HL-60 (cell line): ENCODE measurements around the gene ITPKC.

ENCODE experiments used
- DNase-seq, 2 experiments: peaks; one replicate each; pipeline ENCODE4 v3.0.0-alpha.2; 2010 to 2020; ENCODE audit warnings: low read depth in 1 of 2, low spot score in 1 of 2
- H3K27ac ChIP-seq: fragments of 250-450 bp; sonication (Bioruptor Pico); replicated peaks from 2 replicates; pipeline ENCODE4 v1.5.1; 2020; ENCODE audit warnings: mild to moderate bottlenecking, moderate library complexity
- H3K27me3 ChIP-seq: fragments of 250-450 bp; sonication (Bioruptor Pico); 2 replicates; pipeline ENCODE4 v1.5.1; 2021; ENCODE audit warnings: mild to moderate bottlenecking, moderate library complexity; ENCODE audit not compliant: insufficient read depth, poor library complexity, severe bottlenecking
- H3K4me3 ChIP-seq: replicated peaks from 2 replicates; pipeline ENCODE4 v1.5.1; 2011; ENCODE audit warnings: mild to moderate bottlenecking, control low read depth, low read length; ENCODE audit not compliant: insufficient read depth
- GABPA ChIP-seq: IDR thresholded peaks from 2 replicates; pipeline ENCODE4 v1.6.1; 2012; ENCODE audit warnings: low read depth
- POLR2AphosphoS5 ChIP-seq: IDR thresholded peaks from 2 replicates; pipeline ENCODE4 v1.6.1; 2012; ENCODE audit warnings: low read depth
- SPI1 ChIP-seq: IDR thresholded peaks from 2 replicates; pipeline ENCODE4 v1.6.1; 2012; ENCODE audit warnings: low read depth, mild to moderate bottlenecking, borderline replicate concordance
- TF ChIP-seq, protein P1 (sequence below): IDR thresholded peaks from 2 replicates; pipeline ENCODE4 v1.6.1; 2012; ENCODE audit warnings: low read depth; ENCODE audit not compliant: insufficient replicate concordance
- TF ChIP-seq, protein P2 (sequence below): IDR thresholded peaks from one replicate; pipeline ENCODE4 v1.5.1; 2011; ENCODE audit warnings: low read length, control low read depth, inconsistent platforms; ENCODE audit not compliant: insufficient read depth

Gene ITPKC

DNA sequence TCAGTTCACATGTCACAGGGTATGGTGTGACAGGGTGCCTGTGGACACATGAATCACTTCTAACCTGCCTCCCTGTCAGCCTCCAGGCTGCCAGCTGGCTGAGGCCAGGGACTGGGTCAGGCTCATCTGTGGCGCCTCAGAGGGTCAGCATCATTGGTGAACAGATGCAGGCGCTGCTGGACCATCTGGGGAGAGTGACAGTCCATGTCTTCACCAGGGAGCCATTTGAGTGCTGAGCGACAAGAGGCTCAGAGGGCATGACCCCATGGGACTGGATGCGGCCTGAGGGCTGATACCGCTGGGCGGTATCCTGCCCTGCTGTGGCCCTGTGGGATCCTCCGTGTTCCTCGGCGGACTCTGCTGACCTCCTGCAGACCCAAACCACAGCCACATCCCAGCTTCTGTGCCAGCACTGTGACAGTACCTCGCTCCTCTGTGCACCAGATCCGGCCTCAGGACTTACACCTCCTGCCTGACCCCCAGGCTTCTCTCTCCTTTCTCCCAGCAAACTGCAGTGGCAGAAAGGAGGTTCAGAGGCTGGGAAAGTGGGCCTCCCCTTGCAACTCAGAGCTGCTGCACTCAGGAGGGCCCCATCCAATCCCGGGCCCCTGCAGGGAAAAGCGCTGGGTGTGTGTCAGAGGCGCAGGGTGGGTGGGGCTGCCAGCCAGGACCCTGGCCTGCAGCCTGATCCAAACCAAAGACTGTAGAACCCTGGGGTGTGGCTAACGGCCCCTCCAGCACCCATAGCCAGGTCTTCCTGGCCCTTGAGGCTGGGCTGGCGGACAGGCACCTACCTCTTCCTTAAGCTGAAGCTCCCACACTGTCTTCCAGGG is 23.2 kb downstream of the ITPKC start:
- H3K27me3 ChIP-seq = no peaks in the 10 kb centered on the region
- TF ChIP-seq SPI1 (no peak), POLR2AphosphoS5 (no peak), GABPA (no peak)
- TF ChIP-seq, protein P1, sequence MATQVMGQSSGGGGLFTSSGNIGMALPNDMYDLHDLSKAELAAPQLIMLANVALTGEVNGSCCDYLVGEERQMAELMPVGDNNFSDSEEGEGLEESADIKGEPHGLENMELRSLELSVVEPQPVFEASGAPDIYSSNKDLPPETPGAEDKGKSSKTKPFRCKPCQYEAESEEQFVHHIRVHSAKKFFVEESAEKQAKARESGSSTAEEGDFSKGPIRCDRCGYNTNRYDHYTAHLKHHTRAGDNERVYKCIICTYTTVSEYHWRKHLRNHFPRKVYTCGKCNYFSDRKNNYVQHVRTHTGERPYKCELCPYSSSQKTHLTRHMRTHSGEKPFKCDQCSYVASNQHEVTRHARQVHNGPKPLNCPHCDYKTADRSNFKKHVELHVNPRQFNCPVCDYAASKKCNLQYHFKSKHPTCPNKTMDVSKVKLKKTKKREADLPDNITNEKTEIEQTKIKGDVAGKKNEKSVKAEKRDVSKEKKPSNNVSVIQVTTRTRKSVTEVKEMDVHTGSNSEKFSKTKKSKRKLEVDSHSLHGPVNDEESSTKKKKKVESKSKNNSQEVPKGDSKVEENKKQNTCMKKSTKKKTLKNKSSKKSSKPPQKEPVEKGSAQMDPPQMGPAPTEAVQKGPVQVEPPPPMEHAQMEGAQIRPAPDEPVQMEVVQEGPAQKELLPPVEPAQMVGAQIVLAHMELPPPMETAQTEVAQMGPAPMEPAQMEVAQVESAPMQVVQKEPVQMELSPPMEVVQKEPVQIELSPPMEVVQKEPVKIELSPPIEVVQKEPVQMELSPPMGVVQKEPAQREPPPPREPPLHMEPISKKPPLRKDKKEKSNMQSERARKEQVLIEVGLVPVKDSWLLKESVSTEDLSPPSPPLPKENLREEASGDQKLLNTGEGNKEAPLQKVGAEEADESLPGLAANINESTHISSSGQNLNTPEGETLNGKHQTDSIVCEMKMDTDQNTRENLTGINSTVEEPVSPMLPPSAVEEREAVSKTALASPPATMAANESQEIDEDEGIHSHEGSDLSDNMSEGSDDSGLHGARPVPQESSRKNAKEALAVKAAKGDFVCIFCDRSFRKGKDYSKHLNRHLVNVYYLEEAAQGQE = no peak
- TF ChIP-seq, protein P2, sequence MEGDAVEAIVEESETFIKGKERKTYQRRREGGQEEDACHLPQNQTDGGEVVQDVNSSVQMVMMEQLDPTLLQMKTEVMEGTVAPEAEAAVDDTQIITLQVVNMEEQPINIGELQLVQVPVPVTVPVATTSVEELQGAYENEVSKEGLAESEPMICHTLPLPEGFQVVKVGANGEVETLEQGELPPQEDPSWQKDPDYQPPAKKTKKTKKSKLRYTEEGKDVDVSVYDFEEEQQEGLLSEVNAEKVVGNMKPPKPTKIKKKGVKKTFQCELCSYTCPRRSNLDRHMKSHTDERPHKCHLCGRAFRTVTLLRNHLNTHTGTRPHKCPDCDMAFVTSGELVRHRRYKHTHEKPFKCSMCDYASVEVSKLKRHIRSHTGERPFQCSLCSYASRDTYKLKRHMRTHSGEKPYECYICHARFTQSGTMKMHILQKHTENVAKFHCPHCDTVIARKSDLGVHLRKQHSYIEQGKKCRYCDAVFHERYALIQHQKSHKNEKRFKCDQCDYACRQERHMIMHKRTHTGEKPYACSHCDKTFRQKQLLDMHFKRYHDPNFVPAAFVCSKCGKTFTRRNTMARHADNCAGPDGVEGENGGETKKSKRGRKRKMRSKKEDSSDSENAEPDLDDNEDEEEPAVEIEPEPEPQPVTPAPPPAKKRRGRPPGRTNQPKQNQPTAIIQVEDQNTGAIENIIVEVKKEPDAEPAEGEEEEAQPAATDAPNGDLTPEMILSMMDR = no peak

DNA sequence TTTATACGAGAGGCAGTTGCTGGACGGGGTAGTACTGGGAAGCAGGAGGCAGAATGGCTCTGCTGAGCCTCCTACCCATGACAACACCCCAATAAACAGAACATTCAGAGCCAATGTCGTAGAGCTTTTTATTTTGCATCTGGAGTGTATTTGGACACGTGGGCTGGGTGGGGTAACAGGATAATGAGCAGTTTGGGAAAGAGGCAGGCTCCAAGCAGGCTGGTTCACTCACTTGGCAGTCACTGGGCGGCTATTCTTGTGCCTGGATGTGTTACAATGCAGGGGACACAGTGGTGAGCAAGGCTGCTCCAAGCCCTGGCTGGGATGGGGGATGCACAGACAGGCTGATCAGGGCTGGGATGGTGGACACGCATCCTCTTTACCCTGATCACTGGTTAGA is 23.8 kb downstream of the ITPKC start:
- no peak for DNase-seq
- H3K27ac ChIP-seq = no peak overlapping the region

More for the DNA sequence above, 23.2 kb downstream of the ITPKC start:
- Histone ChIP-seq H3K4me3 (no peak overlapping the region), H3K27ac (no peak overlapping the region)
- no peak for DNase-seq

DNA sequence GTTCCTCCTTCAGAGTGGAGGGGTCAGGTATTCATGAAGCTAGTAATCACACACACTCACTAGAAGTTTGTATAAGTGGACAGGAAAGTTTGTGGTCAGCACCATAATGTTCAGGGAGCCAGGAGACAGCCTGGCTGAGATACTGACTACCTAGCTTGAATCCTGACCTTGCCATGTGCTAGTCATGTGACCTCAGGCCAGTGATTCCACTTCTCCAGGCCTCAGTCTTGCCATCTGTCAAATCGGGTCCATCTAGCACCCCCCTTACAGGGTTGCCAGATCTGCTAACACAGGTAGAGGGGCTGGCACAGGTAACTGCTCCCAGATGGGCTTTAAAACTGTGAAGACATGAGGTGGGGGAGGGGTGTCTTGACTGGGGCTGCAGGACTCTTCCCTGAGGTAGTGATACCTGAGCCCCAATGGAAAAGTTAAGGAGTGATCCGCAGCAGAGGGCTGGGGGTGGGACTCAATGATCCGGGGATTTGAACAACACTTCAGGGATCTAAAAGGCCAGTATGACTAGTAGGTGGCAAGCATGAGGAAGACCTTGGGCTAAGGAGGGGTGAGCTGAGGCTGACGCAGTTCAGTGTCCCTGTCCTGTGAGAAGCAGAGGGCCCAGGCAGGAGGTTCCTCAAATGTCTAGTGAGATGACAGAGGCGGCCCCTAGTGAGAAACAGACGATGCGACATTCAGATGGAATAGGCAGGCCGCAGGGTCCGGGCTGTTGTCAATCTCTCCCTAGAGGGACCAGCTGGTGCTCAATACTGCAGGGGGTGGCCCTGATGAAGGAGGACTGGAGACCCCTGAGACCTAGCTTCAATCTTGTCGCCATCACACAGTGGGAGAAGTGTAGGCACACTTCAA is 24.8 kb downstream of the ITPKC start:
- H3K4me3 ChIP-seq = no peak overlapping the region
- no peaks in the 10 kb centered on the region for H3K27me3 ChIP-seq
- H3K27ac ChIP-seq = no peak overlapping the region
- DNase-seq = peak in 1 of 2 experiments; percentile 81
- TF ChIP-seq, protein P1 = no peak
- TF ChIP-seq SPI1 (no peak), POLR2AphosphoS5 (no peak)
- TF ChIP-seq, protein P2 = peak; percentile 2

More for the DNA sequence above, 23.8 kb downstream of the ITPKC start:
- no peak for TF ChIP-seq SPI1
- TF ChIP-seq, protein P1 = no peak
- no peak for TF ChIP-seq POLR2AphosphoS5
- no peak for TF ChIP-seq GABPA
- TF ChIP-seq, protein P2 = no peak
- Histone ChIP-seq H3K4me3 (no peak overlapping the region), H3K27me3 (no peaks in the 10 kb centered on the region)
